Measurements from ENCODE around the gene IL16.
"Not testable (repeated sequence)": the region's sequence is repeated elsewhere in the genome, so short reads cannot be mapped to it uniquely, and the experiment has no call there.

The IL16 gene

GRCh38 chr15:81174792-81175327 lies 21.8 kb upstream of the IL16 start:
- no peak for DNase-seq

GRCh38 chr15:81175496-81175895 lies 21.2 kb upstream of the IL16 start:
- no peak for DNase-seq

- DNase-seq, result no peak
These were observed 20.3 kb upstream of the IL16 start for GRCh38 chr15:81176291-81176893.

- no peak for DNase-seq
These were observed 18.3 kb upstream of the IL16 start for GRCh38 chr15:81178365-81178764.

- DNase-seq, result no peak
These were observed 15.5 kb upstream of the IL16 start for GRCh38 chr15:81181220-81181619.

- DNase-seq, result no peak
These were observed 14.5 kb upstream of the IL16 start for GRCh38 chr15:81182031-81182755.

GRCh38 chr15:81182756-81183438 lies 13.8 kb upstream of the IL16 start:
- DNase-seq, result no peak

GRCh38 chr15:81183439-81183775 lies 13.3 kb upstream of the IL16 start:
- no peak for DNase-seq

GRCh38 chr15:81184188-81184587 lies 12.5 kb upstream of the IL16 start:
- DNase-seq, result no peak

GRCh38 chr15:81185631-81186295 lies 10.9 kb upstream of the IL16 start:
- no peak for DNase-seq

- no peak for DNase-seq
These were observed 8.3 kb upstream of the IL16 start for GRCh38 chr15:81188354-81188753.

GRCh38 chr15:81189583-81190283 lies 6.9 kb upstream of the IL16 start:
- DNase-seq, result no peak

- no peak for DNase-seq
These were observed 5.7 kb upstream of the IL16 start for GRCh38 chr15:81190922-81191507.

GRCh38 chr15:81191701-81192100 lies 5.0 kb upstream of the IL16 start:
- DNase-seq, result no peak

- no peak for DNase-seq
These were observed 2.0 kb upstream of the IL16 start for GRCh38 chr15:81194723-81195122.

GRCh38 chr15:81195339-81195864 lies 1.3 kb upstream of the IL16 start:
- no peak for DNase-seq

- no peak for DNase-seq
These were observed 564 bp downstream of the IL16 start for GRCh38 chr15:81197255-81197630.

- DNase-seq, result no peak
These were observed 1.1 kb downstream of the IL16 start for GRCh38 chr15:81197688-81198281.

- DNase-seq, result no peak
These were observed 2.5 kb downstream of the IL16 start for GRCh38 chr15:81199031-81199779.

GRCh38 chr15:81206018-81206417 lies 9.3 kb downstream of the IL16 start:
- DNase-seq, result no peak

GRCh38 chr15:81207987-81208386 lies 11.3 kb downstream of the IL16 start:
- DNase-seq, result not testable (repeated sequence)

Measured in SW 1271 (cell line).